Neural crest cell (in vitro differentiated cells): ENCODE data around the gene ZNF737. TPM values are rescaled to one million over a fixed set of nuclear protein-coding genes. Genes with fewer than 3 reads are reported as not detected.
"Not testable (repeated sequence)": the region's sequence is repeated elsewhere in the genome, so short reads cannot be mapped to it uniquely, and the experiment has no call there.

Experiments
- DNase-seq: peaks from one replicate; pipeline ENCODE4 v3.0.0; 2021; ENCODE audit warnings: low read depth, mixed read lengths, low spot score
- H3K27ac Mint-ChIP-seq: one replicate; pipeline ENCODE4 v1.8.0; 2021; ENCODE audit warnings: mild to moderate bottlenecking, mixed read lengths; ENCODE audit not compliant: unreplicated experiment
- H3K27me3 Mint-ChIP-seq: 2 replicates; pipeline ENCODE4 v1.8.0; 2021; ENCODE audit warnings: low read depth, mild to moderate bottlenecking, mixed read lengths
- H3K36me3 Mint-ChIP-seq: 2 replicates; pipeline ENCODE4 v1.8.0; 2021; ENCODE audit warnings: low read depth, mild to moderate bottlenecking, mixed read lengths
- H3K4me1 Mint-ChIP-seq: 2 replicates; pipeline ENCODE4 v1.8.0; 2021; ENCODE audit warnings: mixed read lengths
- H3K4me3 Mint-ChIP-seq: one replicate; pipeline ENCODE4 v1.8.0; 2021; ENCODE audit warnings: mild to moderate bottlenecking, mixed read lengths
- H3K9me3 Mint-ChIP-seq: 2 replicates; pipeline ENCODE4 v1.8.0; 2021; ENCODE audit warnings: mixed read lengths
- CTCF ChIP-seq: fragments of 200-600 bp; sonication (generic); conservative IDR thresholded peaks from 2 replicates; pipeline ENCODE4 v1.5.0; 2021; ENCODE audit warnings: antibody characterized with exemption, mild to moderate bottlenecking
- long read RNA-seq: library from polyadenylated mRNA; unstranded; transcript quantifications from one replicate; pipeline ENCODE4 v2.0.0, GENCODE V29; 2020
- total RNA-seq: library from RNA; stranded (reverse); gene quantifications from 2 replicates; pipeline ENCODE4 v1.2.1, GENCODE V29; 2021

ZNF737 gene
- 17.1 and 18.9 TPM in 2 replicates for total RNA-seq
- long read RNA-seq, transcript ZNF737-201 (4 exons, 2,867 nt), result major isoform, 9 of 20 reads
- long read RNA-seq, partial matches to known transcripts, result 1 of 20 reads
- long read RNA-seq, other reads (novel, unspliced or antisense), result 8 of 20 reads

DNA sequence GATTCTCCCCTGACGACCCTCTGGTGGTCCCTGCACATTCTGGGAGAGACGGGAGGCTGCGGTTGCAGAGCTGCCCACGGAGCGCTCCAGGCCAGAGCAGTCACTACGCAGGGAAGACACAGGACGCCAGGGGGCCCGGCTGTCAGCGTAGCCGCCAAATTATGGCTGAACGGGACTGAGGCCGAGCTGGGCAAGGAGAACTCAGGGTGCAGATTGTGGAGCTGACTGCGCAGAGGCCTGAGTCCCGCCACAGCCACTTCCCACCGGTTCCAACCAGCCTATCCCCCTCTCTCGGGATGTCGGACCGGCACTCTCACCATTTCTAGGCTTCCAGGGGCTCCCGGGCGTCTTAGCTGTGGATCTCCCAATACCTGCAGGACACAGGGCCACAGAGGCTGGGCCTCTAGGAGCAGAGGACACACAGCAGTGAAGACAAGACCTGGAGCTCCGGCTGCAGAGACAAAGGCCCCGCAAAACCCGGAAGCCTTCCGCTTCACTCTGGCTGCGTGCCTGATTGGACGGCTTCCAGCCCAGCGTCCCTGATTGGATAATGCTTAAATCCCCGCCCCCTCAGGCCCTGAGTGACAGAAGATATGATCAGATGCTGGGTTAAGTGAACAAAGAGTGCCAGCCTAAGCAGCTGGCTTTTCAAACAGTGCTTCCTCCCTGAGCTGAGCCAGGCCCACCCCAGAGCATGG, at the start of gene ZNF737:
Gene ZNF737, minus strand, starts transcription at position 461 of the 698 bp plus-strand sequence. Its CDS starts 141 bp downstream, at position 320.
- Mint-ChIP-seq H3K27me3 (peaks cover 3% of the 10 kb centered on the region), H3K4me3 (peak within 1 kb of the TSS; percentile 100), H3K27ac (peak within 1 kb of the TSS; percentile 100), H3K36me3 (peaks cover 46% of the 10 kb centered on the region), H3K4me1 (peaks cover 18% of the 10 kb centered on the region), H3K9me3 (peaks cover 18% of the 10 kb centered on the region)
- peak; percentile 58 for TF ChIP-seq CTCF
- DNase-seq, result peak; percentile 79

- not testable (repeated sequence) for H3K4me1 Mint-ChIP-seq, H3K4me3 Mint-ChIP-seq, DNase-seq, H3K27me3 Mint-ChIP-seq, H3K27ac Mint-ChIP-seq
- peaks cover 10% of the 10 kb centered on the region for H3K36me3 Mint-ChIP-seq
- H3K9me3 Mint-ChIP-seq, result peaks cover 20% of the 10 kb centered on the region
These were observed 49.4 kb upstream of the ZNF737 start for GRCh38 chr19:20614971-20615370.

GRCh38 chr19:20612711-20613316, 47.2 kb upstream of the ZNF737 start:
- DNase-seq, result no peak
- Mint-ChIP-seq H3K27ac (no peak overlapping the region), H3K4me1 (no peaks in the 10 kb centered on the region), H3K9me3 (peaks cover 20% of the 10 kb centered on the region), H3K36me3 (peaks cover 6% of the 10 kb centered on the region), H3K27me3 (no peaks in the 10 kb centered on the region), H3K4me3 (no peak overlapping the region)
- no peak for TF ChIP-seq CTCF

DNA sequence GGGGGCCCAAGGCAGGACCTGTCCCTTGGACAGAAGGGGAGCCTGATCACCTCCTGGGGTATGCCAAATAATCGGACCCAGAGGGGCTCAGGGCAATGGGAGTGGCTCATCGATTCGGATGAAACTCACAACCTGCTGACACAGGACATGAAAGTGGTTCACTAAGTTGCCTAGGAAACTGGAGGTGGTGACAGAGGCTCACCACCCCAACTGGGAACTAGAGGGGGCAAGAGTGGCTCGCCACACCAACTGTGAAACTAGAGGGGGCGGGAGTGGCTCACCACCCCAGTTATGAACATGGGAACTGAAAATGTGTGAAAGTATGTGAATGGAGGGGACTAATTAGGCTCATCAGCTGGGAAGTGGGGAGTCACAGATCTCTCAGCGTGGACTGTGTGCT, 46.3 kb upstream of the ZNF737 start:
- peaks cover 17% of the 10 kb centered on the region for H3K9me3 Mint-ChIP-seq
- TF ChIP-seq CTCF, result no peak
- H3K4me3 Mint-ChIP-seq, result no peak overlapping the region
- peaks cover 6% of the 10 kb centered on the region for H3K36me3 Mint-ChIP-seq
- H3K27ac Mint-ChIP-seq, result no peak overlapping the region
- H3K4me1 Mint-ChIP-seq, result no peaks in the 10 kb centered on the region
- no peaks in the 10 kb centered on the region for H3K27me3 Mint-ChIP-seq
- no peak for DNase-seq

DNA sequence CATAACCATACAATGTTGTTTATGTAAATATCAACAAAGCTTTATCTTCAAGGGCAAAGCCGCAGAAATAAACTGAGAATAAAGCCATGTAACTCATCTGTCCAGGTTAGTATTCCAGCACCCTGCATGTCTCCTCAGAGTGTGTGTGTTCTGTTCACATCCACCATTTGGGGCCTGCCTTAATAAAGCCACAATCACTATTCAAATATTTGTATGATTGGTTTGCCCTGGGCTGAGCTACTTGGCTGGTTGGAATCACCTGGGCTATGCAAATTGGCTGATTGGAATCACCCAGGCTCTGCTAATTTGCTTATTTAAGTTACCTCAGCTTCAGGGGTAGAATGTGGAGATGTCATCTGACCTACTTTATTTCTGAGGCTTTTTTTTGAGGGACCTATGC, 42.4 kb upstream of the ZNF737 start:
- no peaks in the 10 kb centered on the region for H3K4me1 Mint-ChIP-seq

More for the DNA sequence above, 42.4 kb upstream of the ZNF737 start:
- Mint-ChIP-seq H3K36me3 (peaks cover 5% of the 10 kb centered on the region), H3K9me3 (peaks cover 16% of the 10 kb centered on the region), H3K4me3 (no peak overlapping the region), H3K27me3 (no peaks in the 10 kb centered on the region), H3K27ac (no peak overlapping the region)
- DNase-seq, result no peak
- TF ChIP-seq CTCF, result no peak
